ENCODE results near the gene KRTAP10-12. TPM values are rescaled to one million over a fixed set of nuclear protein-coding genes. Genes with fewer than 3 reads are reported as not detected.
"Not testable (repeated sequence)": the region's sequence is repeated elsewhere in the genome, so short reads cannot be mapped to it uniquely, and the experiment has no call there.

KRTAP10-12 gene
- total RNA-seq, 4 donors from 2014 or later = 2.1 TPM; not detected in 3

DNA sequence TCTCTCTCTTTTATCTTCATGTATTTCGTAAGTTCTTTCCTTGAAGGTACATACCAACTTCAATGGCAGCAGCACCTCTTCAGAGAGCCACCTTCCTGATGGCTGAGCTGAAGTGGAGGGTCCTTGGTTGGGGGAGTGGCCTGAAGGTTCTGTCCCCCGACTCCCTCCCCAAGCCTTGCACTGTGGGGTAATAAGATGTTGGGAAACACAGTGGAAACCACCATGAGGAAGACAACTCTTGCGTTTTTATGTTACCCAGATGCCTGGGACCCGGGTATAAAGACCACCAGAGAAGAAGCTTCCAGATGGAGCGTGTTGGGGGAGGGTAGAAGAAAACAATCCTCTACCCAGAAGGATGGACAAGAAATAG is 38.4 kb upstream of the KRTAP10-12 start:
- TF ChIP-seq, protein P1, sequence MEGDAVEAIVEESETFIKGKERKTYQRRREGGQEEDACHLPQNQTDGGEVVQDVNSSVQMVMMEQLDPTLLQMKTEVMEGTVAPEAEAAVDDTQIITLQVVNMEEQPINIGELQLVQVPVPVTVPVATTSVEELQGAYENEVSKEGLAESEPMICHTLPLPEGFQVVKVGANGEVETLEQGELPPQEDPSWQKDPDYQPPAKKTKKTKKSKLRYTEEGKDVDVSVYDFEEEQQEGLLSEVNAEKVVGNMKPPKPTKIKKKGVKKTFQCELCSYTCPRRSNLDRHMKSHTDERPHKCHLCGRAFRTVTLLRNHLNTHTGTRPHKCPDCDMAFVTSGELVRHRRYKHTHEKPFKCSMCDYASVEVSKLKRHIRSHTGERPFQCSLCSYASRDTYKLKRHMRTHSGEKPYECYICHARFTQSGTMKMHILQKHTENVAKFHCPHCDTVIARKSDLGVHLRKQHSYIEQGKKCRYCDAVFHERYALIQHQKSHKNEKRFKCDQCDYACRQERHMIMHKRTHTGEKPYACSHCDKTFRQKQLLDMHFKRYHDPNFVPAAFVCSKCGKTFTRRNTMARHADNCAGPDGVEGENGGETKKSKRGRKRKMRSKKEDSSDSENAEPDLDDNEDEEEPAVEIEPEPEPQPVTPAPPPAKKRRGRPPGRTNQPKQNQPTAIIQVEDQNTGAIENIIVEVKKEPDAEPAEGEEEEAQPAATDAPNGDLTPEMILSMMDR (IDR thresholded peaks at IDR 0.05) = no peak
- no peak for TF ChIP-seq POLR2A (IDR thresholded peaks at IDR 0.05)
- peak in 1 of 2 donors; percentile 42 for DNase-seq (ENCODE audit: low spot score in 2 of 2)
- no peak overlapping the region for H3K4me3 ChIP-seq (ENCODE audit: low read depth, poor library complexity, severe bottlenecking)
- 84 to 88% methylated on average over 5 of the region's 5 CpGs for WGBS, 2 donors
- intact Hi-C loops (cut with DNase I; ENCODE audit: low total_unique reads) = no loop called here

DNA sequence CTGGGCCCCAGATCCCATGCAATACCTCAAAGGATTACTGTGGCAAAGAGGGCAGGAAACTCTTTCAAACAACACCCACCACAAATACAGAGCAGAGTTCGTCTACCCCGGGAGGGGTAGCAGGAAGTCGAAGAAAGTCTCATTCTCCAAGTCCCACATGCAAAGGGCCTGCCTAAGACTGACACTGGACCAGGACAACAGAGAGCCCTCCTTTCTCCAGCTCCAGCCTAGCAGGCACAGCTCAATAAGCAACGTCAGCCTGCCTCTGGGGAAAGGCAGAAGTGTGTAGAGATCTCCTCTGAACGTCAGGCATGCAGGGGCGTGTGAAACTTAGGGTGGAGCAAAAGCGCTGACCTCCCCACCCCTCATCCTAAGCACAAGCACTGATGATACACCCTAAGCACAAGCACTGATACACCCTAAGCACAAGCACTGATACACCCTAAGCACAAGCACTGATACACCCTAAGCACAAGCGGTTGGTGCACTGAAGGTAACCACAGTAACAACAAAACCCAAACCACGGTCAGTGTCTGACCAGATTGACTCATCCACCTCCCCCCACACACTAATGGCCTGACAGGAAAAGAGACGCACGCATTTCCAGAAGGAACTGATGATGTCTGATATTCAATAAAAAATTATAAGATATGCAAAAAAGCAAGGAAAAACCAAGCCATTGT is 37.9 kb upstream of the KRTAP10-12 start:
- intact Hi-C loops (cut with DNase I; ENCODE audit: low total_unique reads) = no loop called here
- 45 to 54% methylated on average over 11 of the region's 11 CpGs for WGBS, 2 donors
- TF ChIP-seq POLR2A (IDR thresholded peaks at IDR 0.05) = no peak
- TF ChIP-seq, protein P1 (IDR thresholded peaks at IDR 0.05) = no peak
- peak in 1 of 2 donors; percentile 15 for DNase-seq (ENCODE audit: low spot score in 2 of 2)
- no peak overlapping the region for H3K4me3 ChIP-seq (ENCODE audit: low read depth, poor library complexity, severe bottlenecking)

- peak in 1 of 2 donors; percentile 9 for DNase-seq (ENCODE audit: low spot score in 2 of 2)
- H3K4me3 ChIP-seq (ENCODE audit: low read depth, poor library complexity, severe bottlenecking); intact Hi-C loops (cut with DNase I; ENCODE audit: low total_unique reads): not testable (repeated sequence)
- 73 to 76% methylated on average over 7 of the region's 7 CpGs for WGBS, 2 donors
Observed at GRCh38 chr21:44661567-44661966, 35.4 kb upstream of the KRTAP10-12 start.

DNA sequence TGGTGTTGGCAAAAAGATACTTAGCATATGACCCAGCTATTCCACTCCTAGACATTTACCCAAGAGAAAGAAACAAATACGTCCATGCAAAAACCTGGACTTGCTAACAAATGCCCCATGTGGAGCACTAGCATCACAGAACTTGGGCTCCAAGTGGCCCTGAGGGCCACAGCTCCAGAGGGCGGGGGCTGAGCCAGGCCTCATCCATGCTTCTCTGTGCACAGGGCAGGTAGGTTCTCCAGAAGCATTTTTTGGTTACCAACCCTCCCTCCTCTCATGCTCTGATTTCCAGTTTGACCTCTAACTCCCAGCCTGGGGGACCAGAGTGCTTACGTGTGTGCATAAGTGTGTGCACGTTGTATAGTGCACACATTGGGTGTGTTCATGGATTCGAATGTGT is 32.3 kb upstream of the KRTAP10-12 start:
- no peak overlapping the region for H3K4me3 ChIP-seq (ENCODE audit: low read depth, poor library complexity, severe bottlenecking)
- intact Hi-C loops (cut with DNase I; ENCODE audit: low total_unique reads) = no loop called here
- 81 to 89% methylated on average over 5 of the region's 5 CpGs for WGBS, 2 donors
- peak in 1 of 2 donors; percentile 60 for DNase-seq (ENCODE audit: low spot score in 2 of 2)
- TF ChIP-seq POLR2A (IDR thresholded peaks at IDR 0.05) = no peak
- TF ChIP-seq, protein P1 (IDR thresholded peaks at IDR 0.05) = no peak

DNA sequence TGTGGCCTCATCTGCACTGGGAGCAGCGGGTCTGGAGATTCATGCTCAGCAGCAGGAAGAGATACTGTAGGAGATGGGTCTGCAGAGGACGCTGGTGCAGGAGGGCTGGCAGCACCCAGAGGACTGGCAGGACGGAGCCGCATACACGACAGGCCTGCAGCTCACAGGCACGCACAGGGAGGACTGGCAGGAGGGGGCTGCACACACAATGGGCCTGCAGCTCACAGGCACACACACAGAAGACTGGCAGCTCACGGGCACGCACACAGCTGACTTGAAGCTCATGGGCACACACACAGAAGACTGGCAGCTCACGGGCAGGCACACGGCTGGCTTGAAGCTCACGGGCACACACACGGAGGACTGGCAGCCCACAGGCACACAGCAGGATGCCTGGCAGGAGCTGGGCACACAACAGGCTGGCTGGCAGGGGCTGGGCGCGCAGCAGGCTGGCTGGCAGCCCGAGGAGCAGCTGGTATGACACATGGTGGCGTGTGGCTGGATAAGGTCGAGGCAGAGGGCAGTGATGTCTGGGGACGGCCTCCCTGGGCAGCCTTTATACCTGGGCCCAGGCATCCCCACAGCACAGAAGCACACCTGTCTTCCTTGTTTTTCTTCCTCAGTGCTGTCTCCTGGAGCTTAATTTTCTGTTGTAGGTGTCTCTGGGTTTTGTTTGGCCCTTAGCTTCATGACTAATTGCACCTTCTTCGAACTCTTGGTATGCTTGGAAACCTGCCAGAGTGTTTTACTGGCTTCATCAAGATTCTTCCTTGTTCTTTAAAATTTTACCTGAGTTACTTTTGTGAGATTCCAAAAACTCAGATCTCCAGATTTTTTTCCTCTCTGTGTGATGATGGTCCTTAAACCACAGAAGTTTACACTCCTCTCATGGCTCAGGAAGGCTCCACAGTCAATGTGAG is 30.3 kb upstream of the KRTAP10-12 start, which contains the start of gene KRTAP12-2:
Gene KRTAP12-2, minus strand, starts transcription at position 527 of the 920 bp plus-strand sequence. Its CDS starts 41 bp downstream, at position 486.
- no peak for TF ChIP-seq POLR2A (IDR thresholded peaks at IDR 0.05)
- TF ChIP-seq, protein P1 (IDR thresholded peaks at IDR 0.05) = no peak
- intact Hi-C loops (cut with DNase I; ENCODE audit: low total_unique reads) = no loop called here
- peak in 1 of 2 donors; percentile 60 for DNase-seq (ENCODE audit: low spot score in 2 of 2)
- WGBS, 2 donors = 49 to 64% methylated on average over 14 of the region's 19 CpGs
- no peak within 1 kb of the TSS for H3K4me3 ChIP-seq (ENCODE audit: low read depth, poor library complexity, severe bottlenecking)

DNA sequence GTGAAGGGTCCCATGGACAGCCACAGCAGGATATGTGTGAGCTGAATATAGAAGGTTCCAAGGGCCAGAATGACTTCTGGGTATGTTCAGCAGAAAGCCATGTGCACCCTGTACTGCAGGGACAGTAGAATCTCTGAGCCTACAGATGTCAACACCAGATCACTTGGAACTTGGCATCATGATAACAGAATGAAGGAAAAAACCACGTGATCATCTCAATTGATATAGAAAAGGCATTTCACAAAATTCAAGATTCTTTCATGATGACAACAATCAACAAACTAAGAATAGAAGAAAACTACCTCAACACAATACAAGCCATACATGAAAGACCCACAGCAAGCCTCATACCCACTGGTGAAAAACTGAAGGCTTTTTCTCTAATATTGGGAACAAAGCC is 29.4 kb upstream of the KRTAP10-12 start:
- TF ChIP-seq, protein P1 (IDR thresholded peaks at IDR 0.05) = no peak
- TF ChIP-seq POLR2A (IDR thresholded peaks at IDR 0.05) = no peak
- WGBS, 2 donors = 67 to 72% methylated on average over 1 of the region's 1 CpG
- no peak overlapping the region for H3K4me3 ChIP-seq (ENCODE audit: low read depth, poor library complexity, severe bottlenecking)
- intact Hi-C loops (cut with DNase I; ENCODE audit: low total_unique reads) = no loop called here
- no peak for DNase-seq (ENCODE audit: low spot score in 2 of 2)

Data from lower leg skin (tissue), 4 donors.